Liver (tissue), 3 donors: Measurements from ENCODE around the gene RIMBP2.

Source experiments
- GABPA ChIP-seq, 2 donors: IDR thresholded peaks in 1 of 2; conservative IDR thresholded peaks in 1 of 2; 2 replicates each; pipeline ENCODE4 v1.6.1; 2016; ENCODE audit warnings: antibody characterized with exemption in 2 of 2, mild to moderate bottlenecking in 1 of 2, moderate library complexity in 1 of 2
- TAF1 ChIP-seq: conservative IDR thresholded peaks from 2 replicates; pipeline ENCODE4 v1.6.1; 2016; ENCODE audit warnings: antibody characterized with exemption, mild to moderate bottlenecking
- YY1 ChIP-seq: IDR thresholded peaks from 2 replicates; pipeline ENCODE4 v1.6.1; 2016; ENCODE audit warnings: antibody characterized with exemption, mild to moderate bottlenecking
- TF ChIP-seq, protein P1 (sequence below): fragments of 150-350 bp; IDR thresholded peaks from 2 replicates; pipeline ENCODE4 v1.5.1; 2017; ENCODE audit warnings: improper control_type of control experiment, low read depth, low read length; ENCODE audit not compliant: missing input control
- donor health status: healthy.
- donor health status: healthy.

DNA sequence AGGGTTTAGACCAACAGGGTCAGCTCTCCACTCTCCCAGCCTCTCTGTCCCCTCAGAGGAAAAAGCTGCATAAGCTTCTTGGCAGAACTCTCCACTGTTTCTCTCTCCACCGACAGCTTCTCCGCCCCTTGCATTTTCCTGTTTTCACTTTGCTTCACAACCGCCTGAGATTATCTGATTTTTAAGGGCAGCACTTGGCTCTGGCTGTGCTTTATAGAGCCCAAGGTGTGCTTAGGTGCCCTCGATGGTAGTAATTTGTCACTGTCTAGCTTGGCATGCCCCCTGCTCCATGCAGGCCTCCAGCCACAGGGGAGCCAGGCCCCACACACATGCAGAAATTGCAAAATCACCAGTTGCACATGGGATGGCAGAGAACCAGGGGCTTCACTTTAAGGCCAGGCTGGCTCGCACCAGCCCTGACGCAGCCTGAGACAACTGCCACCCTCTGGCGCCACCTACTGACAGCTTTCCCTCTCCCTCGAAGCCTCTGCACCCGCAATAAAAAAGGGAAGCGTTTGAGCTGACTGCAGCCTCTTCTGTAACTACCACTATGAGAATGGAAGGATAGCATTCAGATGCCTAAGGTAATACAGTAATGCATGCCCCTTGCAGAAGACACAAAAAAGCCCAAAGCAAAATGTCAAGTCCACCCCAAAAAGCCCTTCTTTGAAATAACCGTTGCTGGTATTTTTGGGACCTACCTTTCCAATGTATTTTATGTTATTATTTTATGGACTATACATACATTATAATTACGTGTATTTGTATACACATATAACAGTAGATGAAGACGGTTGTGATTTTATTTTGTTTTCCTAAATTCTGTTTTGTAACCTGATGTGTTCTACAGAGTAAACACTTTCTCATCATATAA lies 32.0 kb upstream of the RIMBP2 start:
- no peak for TF ChIP-seq YY1
- TF ChIP-seq, protein P1, sequence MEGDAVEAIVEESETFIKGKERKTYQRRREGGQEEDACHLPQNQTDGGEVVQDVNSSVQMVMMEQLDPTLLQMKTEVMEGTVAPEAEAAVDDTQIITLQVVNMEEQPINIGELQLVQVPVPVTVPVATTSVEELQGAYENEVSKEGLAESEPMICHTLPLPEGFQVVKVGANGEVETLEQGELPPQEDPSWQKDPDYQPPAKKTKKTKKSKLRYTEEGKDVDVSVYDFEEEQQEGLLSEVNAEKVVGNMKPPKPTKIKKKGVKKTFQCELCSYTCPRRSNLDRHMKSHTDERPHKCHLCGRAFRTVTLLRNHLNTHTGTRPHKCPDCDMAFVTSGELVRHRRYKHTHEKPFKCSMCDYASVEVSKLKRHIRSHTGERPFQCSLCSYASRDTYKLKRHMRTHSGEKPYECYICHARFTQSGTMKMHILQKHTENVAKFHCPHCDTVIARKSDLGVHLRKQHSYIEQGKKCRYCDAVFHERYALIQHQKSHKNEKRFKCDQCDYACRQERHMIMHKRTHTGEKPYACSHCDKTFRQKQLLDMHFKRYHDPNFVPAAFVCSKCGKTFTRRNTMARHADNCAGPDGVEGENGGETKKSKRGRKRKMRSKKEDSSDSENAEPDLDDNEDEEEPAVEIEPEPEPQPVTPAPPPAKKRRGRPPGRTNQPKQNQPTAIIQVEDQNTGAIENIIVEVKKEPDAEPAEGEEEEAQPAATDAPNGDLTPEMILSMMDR, result peak; percentile 85
- no peak for TF ChIP-seq GABPA (IDR thresholded peaks at IDR 0.05 in 1 of 2, conservative IDR thresholded peaks at IDR 0.05 in 1 of 2)
- no peak for TF ChIP-seq TAF1
